ENCODE results near the gene THAP4.

DNA sequence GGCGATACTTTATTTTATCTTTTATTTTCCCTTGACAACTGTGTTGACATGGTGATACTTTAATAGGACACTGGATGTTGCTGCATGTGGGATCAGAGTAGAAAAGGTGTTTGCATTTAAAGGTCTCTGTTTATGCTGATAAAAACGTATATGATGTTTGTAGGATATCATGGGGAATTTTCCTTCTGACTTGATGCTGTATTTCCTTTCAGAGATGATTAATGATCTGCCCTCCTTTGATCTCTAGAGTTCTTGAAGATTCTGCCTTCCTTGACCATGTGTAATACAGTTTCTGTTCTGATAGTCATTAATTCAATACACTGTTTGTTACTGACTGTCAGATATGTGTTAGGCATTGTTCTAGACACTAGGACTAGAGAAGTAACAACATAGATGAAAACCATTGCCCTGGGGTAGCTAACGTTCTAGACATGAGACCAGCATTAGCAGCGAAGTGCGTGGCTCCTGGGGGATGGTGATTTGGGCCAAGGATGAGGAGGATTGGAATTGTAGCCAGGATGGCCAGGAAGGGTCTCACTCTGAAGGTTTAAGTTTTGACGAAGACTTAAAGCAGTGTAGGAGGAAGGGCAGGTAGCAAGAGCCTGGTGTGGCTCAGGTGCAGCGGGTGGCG, 3.3 kb upstream of the THAP4 start:
- TF ChIP-seq, protein P1, sequence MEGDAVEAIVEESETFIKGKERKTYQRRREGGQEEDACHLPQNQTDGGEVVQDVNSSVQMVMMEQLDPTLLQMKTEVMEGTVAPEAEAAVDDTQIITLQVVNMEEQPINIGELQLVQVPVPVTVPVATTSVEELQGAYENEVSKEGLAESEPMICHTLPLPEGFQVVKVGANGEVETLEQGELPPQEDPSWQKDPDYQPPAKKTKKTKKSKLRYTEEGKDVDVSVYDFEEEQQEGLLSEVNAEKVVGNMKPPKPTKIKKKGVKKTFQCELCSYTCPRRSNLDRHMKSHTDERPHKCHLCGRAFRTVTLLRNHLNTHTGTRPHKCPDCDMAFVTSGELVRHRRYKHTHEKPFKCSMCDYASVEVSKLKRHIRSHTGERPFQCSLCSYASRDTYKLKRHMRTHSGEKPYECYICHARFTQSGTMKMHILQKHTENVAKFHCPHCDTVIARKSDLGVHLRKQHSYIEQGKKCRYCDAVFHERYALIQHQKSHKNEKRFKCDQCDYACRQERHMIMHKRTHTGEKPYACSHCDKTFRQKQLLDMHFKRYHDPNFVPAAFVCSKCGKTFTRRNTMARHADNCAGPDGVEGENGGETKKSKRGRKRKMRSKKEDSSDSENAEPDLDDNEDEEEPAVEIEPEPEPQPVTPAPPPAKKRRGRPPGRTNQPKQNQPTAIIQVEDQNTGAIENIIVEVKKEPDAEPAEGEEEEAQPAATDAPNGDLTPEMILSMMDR (conservative IDR thresholded peaks at IDR 0.05) = no peak
- TF ChIP-seq ZFX (IDR thresholded peaks at IDR 0.05) = no peak
